ENCODE results near the gene FAHD1. TPM values are rescaled to one million over a fixed set of nuclear protein-coding genes. Genes with fewer than 3 reads are reported as not detected.

FAHD1 gene
- total and polyA plus RNA-seq, 5 donors from 2014 or later: 4.5 to 25.8 (median 19.5) TPM

- peaks cover 26% of the 10 kb centered on the region for H3K4me1 ChIP-seq (ENCODE audit: control insufficient read depth, insufficient read depth, low read length, poor library complexity, severe bottlenecking)
- H3K27ac Mint-ChIP-seq: no peak overlapping the region
- no peak for DNase-seq
- no peaks in the 10 kb centered on the region for H3K27me3 Mint-ChIP-seq
- no peak overlapping the region for H3K27ac ChIP-seq (ENCODE audit: insufficient read depth, low read length, poor library complexity, severe bottlenecking)
- H3K9me3 Mint-ChIP-seq: no peaks in the 10 kb centered on the region
- H3K4me3 ChIP-seq (ENCODE audit: low read depth, low read length): no peak overlapping the region
- no peak overlapping the region for H3K4me3 Mint-ChIP-seq
- peaks cover 0 to 27% (median 8%) of the 10 kb centered on the region in 4 donors for H3K4me1 Mint-ChIP-seq
- peaks cover 4% of the 10 kb centered on the region for H3K36me3 Mint-ChIP-seq
- ATAC-seq (ENCODE audit: low read depth in 2 of 2): no peak
- peaks cover 20% of the 10 kb centered on the region for H3K36me3 ChIP-seq (ENCODE audit: control insufficient read depth, insufficient read depth, low read length)
- no peaks in the 10 kb centered on the region for H3K27me3 ChIP-seq (ENCODE audit: control insufficient read depth, insufficient read depth, low read length)
- no peaks in the 10 kb centered on the region for H3K9me3 ChIP-seq (ENCODE audit: control insufficient read depth in 2 of 2, low read length in 2 of 2)
These were observed 39.5 kb upstream of the FAHD1 start for GRCh38 chr16:1787322-1788094.

GRCh38 chr16:1788095-1788707 lies 38.8 kb upstream of the FAHD1 start:
- Histone ChIP-seq H3K4me3 (ENCODE audit: low read depth, low read length) (no peak overlapping the region), H3K36me3 (ENCODE audit: control insufficient read depth, insufficient read depth, low read length) (peaks cover 20% of the 10 kb centered on the region), H3K9me3 (ENCODE audit: control insufficient read depth in 2 of 2, low read length in 2 of 2) (no peaks in the 10 kb centered on the region), H3K27me3 (ENCODE audit: control insufficient read depth, insufficient read depth, low read length) (no peaks in the 10 kb centered on the region), H3K27ac (ENCODE audit: insufficient read depth, low read length, poor library complexity, severe bottlenecking) (no peak overlapping the region), H3K4me1 (ENCODE audit: control insufficient read depth, insufficient read depth, low read length, poor library complexity, severe bottlenecking) (peaks cover 23% of the 10 kb centered on the region)
- H3K27ac Mint-ChIP-seq: no peak overlapping the region
- H3K9me3 Mint-ChIP-seq: no peaks in the 10 kb centered on the region
- peaks cover 4% of the 10 kb centered on the region for H3K36me3 Mint-ChIP-seq
- ATAC-seq (ENCODE audit: low read depth in 2 of 2): no peak
- no peak overlapping the region for H3K4me3 Mint-ChIP-seq
- H3K4me1 Mint-ChIP-seq: peaks cover 0 to 23% (median 7%) of the 10 kb centered on the region in 4 donors
- no peak for DNase-seq
- no peaks in the 10 kb centered on the region for H3K27me3 Mint-ChIP-seq

GRCh38 chr16:1788708-1789100 lies 38.3 kb upstream of the FAHD1 start:
- H3K4me3 Mint-ChIP-seq: no peak overlapping the region
- peak overlapping the region in 1 of 3 donors; percentile 20 for H3K27ac Mint-ChIP-seq
- Histone ChIP-seq H3K27me3 (ENCODE audit: control insufficient read depth, insufficient read depth, low read length) (no peaks in the 10 kb centered on the region), H3K36me3 (ENCODE audit: control insufficient read depth, insufficient read depth, low read length) (peaks cover 20% of the 10 kb centered on the region), H3K9me3 (ENCODE audit: control insufficient read depth in 2 of 2, low read length in 2 of 2) (no peaks in the 10 kb centered on the region), H3K4me1 (ENCODE audit: control insufficient read depth, insufficient read depth, low read length, poor library complexity, severe bottlenecking) (peaks cover 18% of the 10 kb centered on the region), H3K4me3 (ENCODE audit: low read depth, low read length) (no peak overlapping the region), H3K27ac (ENCODE audit: insufficient read depth, low read length, poor library complexity, severe bottlenecking) (no peak overlapping the region)
- ATAC-seq (ENCODE audit: low read depth in 2 of 2) (no peak), DNase-seq (no peak)
- peaks cover 0 to 17% (median 4%) of the 10 kb centered on the region in 4 donors for H3K4me1 Mint-ChIP-seq
- H3K36me3 Mint-ChIP-seq: peaks cover 4% of the 10 kb centered on the region
- no peaks in the 10 kb centered on the region for H3K27me3 Mint-ChIP-seq
- H3K9me3 Mint-ChIP-seq: no peaks in the 10 kb centered on the region

- peaks cover 0 to 13% (median 3%) of the 10 kb centered on the region in 4 donors for H3K4me1 Mint-ChIP-seq
- H3K36me3 ChIP-seq (ENCODE audit: control insufficient read depth, insufficient read depth, low read length): peaks cover 20% of the 10 kb centered on the region
These were observed 37.4 kb upstream of the FAHD1 start for GRCh38 chr16:1789643-1790045.

GRCh38 chr16:1790261-1790610 lies 36.8 kb upstream of the FAHD1 start:
- Histone ChIP-seq H3K36me3 (ENCODE audit: control insufficient read depth, insufficient read depth, low read length) (peaks cover 20% of the 10 kb centered on the region), H3K27me3 (ENCODE audit: control insufficient read depth, insufficient read depth, low read length) (no peaks in the 10 kb centered on the region), H3K4me1 (ENCODE audit: control insufficient read depth, insufficient read depth, low read length, poor library complexity, severe bottlenecking) (peaks cover 3% of the 10 kb centered on the region), H3K9me3 (ENCODE audit: control insufficient read depth in 2 of 2, low read length in 2 of 2) (no peaks in the 10 kb centered on the region), H3K27ac (ENCODE audit: insufficient read depth, low read length, poor library complexity, severe bottlenecking) (no peak overlapping the region), H3K4me3 (ENCODE audit: low read depth, low read length) (no peak overlapping the region)
- no peak overlapping the region for H3K4me3 Mint-ChIP-seq
- no peaks in the 10 kb centered on the region for H3K9me3 Mint-ChIP-seq
- H3K36me3 Mint-ChIP-seq: peaks cover 4% of the 10 kb centered on the region
- H3K4me1 Mint-ChIP-seq: peaks cover 0 to 9% (median 2%) of the 10 kb centered on the region in 4 donors
- H3K27ac Mint-ChIP-seq: no peak overlapping the region
- no peak for ATAC-seq (ENCODE audit: low read depth in 2 of 2)
- DNase-seq: no peak
- no peaks in the 10 kb centered on the region for H3K27me3 Mint-ChIP-seq

More at GRCh38 chr16:1789643-1790045, 37.4 kb upstream of the FAHD1 start:
- Histone ChIP-seq H3K4me3 (ENCODE audit: low read depth, low read length) (no peak overlapping the region), H3K9me3 (ENCODE audit: control insufficient read depth in 2 of 2, low read length in 2 of 2) (no peaks in the 10 kb centered on the region), H3K27me3 (ENCODE audit: control insufficient read depth, insufficient read depth, low read length) (no peaks in the 10 kb centered on the region), H3K4me1 (ENCODE audit: control insufficient read depth, insufficient read depth, low read length, poor library complexity, severe bottlenecking) (peaks cover 9% of the 10 kb centered on the region), H3K27ac (ENCODE audit: insufficient read depth, low read length, poor library complexity, severe bottlenecking) (no peak overlapping the region)
- Mint-ChIP-seq H3K4me3 (no peak overlapping the region), H3K36me3 (peaks cover 4% of the 10 kb centered on the region), H3K9me3 (no peaks in the 10 kb centered on the region), H3K27ac (no peak overlapping the region), H3K27me3 (no peaks in the 10 kb centered on the region)
- ATAC-seq (ENCODE audit: low read depth in 2 of 2) (no peak), DNase-seq (no peak)

- Histone ChIP-seq H3K9me3 (ENCODE audit: control insufficient read depth in 2 of 2, low read length in 2 of 2) (no peaks in the 10 kb centered on the region), H3K4me3 (ENCODE audit: low read depth, low read length) (no peak overlapping the region), H3K27me3 (ENCODE audit: control insufficient read depth, insufficient read depth, low read length) (no peaks in the 10 kb centered on the region), H3K4me1 (ENCODE audit: control insufficient read depth, insufficient read depth, low read length, poor library complexity, severe bottlenecking) (no peaks in the 10 kb centered on the region), H3K36me3 (ENCODE audit: control insufficient read depth, insufficient read depth, low read length) (peaks cover 20% of the 10 kb centered on the region), H3K27ac (ENCODE audit: insufficient read depth, low read length, poor library complexity, severe bottlenecking) (no peak overlapping the region)
- Mint-ChIP-seq H3K36me3 (peaks cover 4% of the 10 kb centered on the region), H3K27ac (no peak overlapping the region), H3K4me1 (peaks cover 0 to 5% (median 2%) of the 10 kb centered on the region in 4 donors), H3K4me3 (no peak overlapping the region), H3K9me3 (no peaks in the 10 kb centered on the region), H3K27me3 (no peaks in the 10 kb centered on the region)
- DNase-seq: no peak
- ATAC-seq (ENCODE audit: low read depth in 2 of 2): no peak
These were observed 36.3 kb upstream of the FAHD1 start for GRCh38 chr16:1790611-1791255.

- H3K27me3 ChIP-seq (ENCODE audit: control insufficient read depth, insufficient read depth, low read length): no peaks in the 10 kb centered on the region
These were observed 35.6 kb upstream of the FAHD1 start for GRCh38 chr16:1791256-1791942.

More at GRCh38 chr16:1791256-1791942, 35.6 kb upstream of the FAHD1 start:
- no peak overlapping the region for H3K4me3 Mint-ChIP-seq
- no peaks in the 10 kb centered on the region for H3K9me3 ChIP-seq (ENCODE audit: control insufficient read depth in 2 of 2, low read length in 2 of 2)
- no peak overlapping the region for H3K27ac ChIP-seq (ENCODE audit: insufficient read depth, low read length, poor library complexity, severe bottlenecking)
- H3K4me1 ChIP-seq (ENCODE audit: control insufficient read depth, insufficient read depth, low read length, poor library complexity, severe bottlenecking): no peaks in the 10 kb centered on the region
- peaks cover 4% of the 10 kb centered on the region for H3K36me3 Mint-ChIP-seq
- H3K9me3 Mint-ChIP-seq: no peaks in the 10 kb centered on the region
- no peak overlapping the region for H3K27ac Mint-ChIP-seq
- ATAC-seq (ENCODE audit: low read depth in 2 of 2): no peak
- peaks cover 0 to 5% (median under 1%) of the 10 kb centered on the region in 4 donors for H3K4me1 Mint-ChIP-seq
- H3K36me3 ChIP-seq (ENCODE audit: control insufficient read depth, insufficient read depth, low read length): peaks cover 18% of the 10 kb centered on the region
- no peaks in the 10 kb centered on the region for H3K27me3 Mint-ChIP-seq
- no peak overlapping the region for H3K4me3 ChIP-seq (ENCODE audit: low read depth, low read length)
- no peak for DNase-seq

Measured in CD4-positive, CD25-positive, alpha-beta regulatory T cell (primary cell).